OCI-LY3 (cell line): Measurements from ENCODE around the gene DPYSL4.

Experiments used
- H2AFZ ChIP-seq: fragments of 200-600, 300-600 bp; shearing (Covaris generic); 2 replicates; pipeline ENCODE4 v1.6.0; 2014; ENCODE audit warnings: antibody characterized with exemption, low read depth, low read length
- H3K27ac ChIP-seq: fragments of 200-600, 300-600 bp; sonication (generic); 2 replicates; pipeline ENCODE4 v1.5.1; 2014; ENCODE audit warnings: mild to moderate bottlenecking, low read length, moderate library complexity, mixed read lengths
- H3K27me3 ChIP-seq: fragments of 200-600, 300-600 bp; sonication (generic); 2 replicates; pipeline ENCODE4 v1.6.1; 2014; ENCODE audit warnings: low read depth, low read length, mixed read lengths
- H3K36me3 ChIP-seq: fragments of 200-600, 300-600 bp; sonication (generic); replicated peaks from 2 replicates; pipeline ENCODE3; 2014; ENCODE audit warnings: low read depth, low read length, mixed read lengths
- H3K4me1 ChIP-seq: fragments of 300-600, 200-600 bp; sonication (generic); 2 replicates; pipeline ENCODE4 v1.6.1; 2014; ENCODE audit warnings: low read length, mixed read lengths
- H3K4me2 ChIP-seq: fragments of 200-600, 300-600 bp; sonication (generic); 2 replicates; pipeline ENCODE4 v1.6.1; 2014; ENCODE audit warnings: low read length, mixed read lengths
- H3K4me3 ChIP-seq: fragments of 300-600, 200-600 bp; sonication (generic); 2 replicates; pipeline ENCODE4 v1.5.1; 2014; ENCODE audit warnings: antibody characterized with exemption, mild to moderate bottlenecking, low read length, moderate library complexity
- H3K79me2 ChIP-seq: fragments of 300-600, 200-600 bp; shearing (Covaris generic); 2 replicates; pipeline ENCODE4 v1.6.1; 2014; ENCODE audit warnings: mild to moderate bottlenecking, low read length, mixed read lengths
- H3K9ac ChIP-seq: fragments of 300-600, 200-600 bp; shearing (Covaris generic); 2 replicates; pipeline ENCODE4 v1.6.0; 2014; ENCODE audit warnings: mild to moderate bottlenecking, low read length, moderate library complexity
- H3K9me3 ChIP-seq: fragments of 200-600, 300-600 bp; shearing (Covaris generic); 2 replicates; pipeline ENCODE4 v1.6.1; 2014; ENCODE audit warnings: low read length, mixed read lengths; ENCODE audit not compliant: insufficient read depth
- H4K20me1 ChIP-seq: fragments of 200-600, 300-600 bp; sonication (generic); 2 replicates; pipeline ENCODE4 v1.6.1; 2016; ENCODE audit warnings: low read length, mixed read lengths; ENCODE audit not compliant: insufficient read depth
- CTCF ChIP-seq: fragments of 200-600, 300-600 bp; sonication (generic); IDR thresholded peaks from 2 replicates; pipeline ENCODE4 v1.5.1; 2014; ENCODE audit warnings: antibody characterized with exemption, low read length, low read depth
- EZH2phosphoT487 ChIP-seq: fragments of 200-600 bp; shearing (Covaris generic); IDR thresholded peaks from 2 replicates; pipeline ENCODE4 v1.6.1; 2018; ENCODE audit warnings: antibody characterized with exemption, mixed run types, low read depth

DPYSL4 gene

GRCh38 chr10:132192991-132193665, 6.4 kb downstream of the DPYSL4 start:
- TF ChIP-seq CTCF (no peak), EZH2phosphoT487 (no peak)
- H4K20me1 ChIP-seq, result no peaks in the 10 kb centered on the region

GRCh38 chr10:132193907-132194552, 7.3 kb downstream of the DPYSL4 start:
- H2AFZ ChIP-seq, result no peak overlapping the region
- TF ChIP-seq CTCF (no peak), EZH2phosphoT487 (no peak)
- no peaks in the 10 kb centered on the region for H3K36me3 ChIP-seq
- no peaks in the 10 kb centered on the region for H3K79me2 ChIP-seq
- no peak overlapping the region for H3K4me3 ChIP-seq
- H3K4me2 ChIP-seq, result no peak overlapping the region
- no peaks in the 10 kb centered on the region for H4K20me1 ChIP-seq
- H3K27me3 ChIP-seq, result no peaks in the 10 kb centered on the region
- H3K27ac ChIP-seq, result no peak overlapping the region
- H3K9me3 ChIP-seq, result no peaks in the 10 kb centered on the region
- H3K4me1 ChIP-seq, result no peaks in the 10 kb centered on the region
- H3K9ac ChIP-seq, result no peak overlapping the region

More at GRCh38 chr10:132192991-132193665, 6.4 kb downstream of the DPYSL4 start:
- Histone ChIP-seq H3K4me2 (no peak overlapping the region), H3K9ac (no peak overlapping the region), H3K79me2 (no peaks in the 10 kb centered on the region), H3K27me3 (no peaks in the 10 kb centered on the region), H2AFZ (no peak overlapping the region), H3K9me3 (no peaks in the 10 kb centered on the region), H3K4me3 (no peak overlapping the region), H3K4me1 (no peaks in the 10 kb centered on the region), H3K36me3 (no peaks in the 10 kb centered on the region), H3K27ac (no peak overlapping the region)

- TF ChIP-seq CTCF, result no peak
- no peak for TF ChIP-seq EZH2phosphoT487
- Histone ChIP-seq H3K27ac (no peak overlapping the region), H3K4me2 (no peak overlapping the region), H3K36me3 (no peaks in the 10 kb centered on the region), H3K9ac (no peak overlapping the region), H2AFZ (no peak overlapping the region), H4K20me1 (no peaks in the 10 kb centered on the region), H3K27me3 (no peaks in the 10 kb centered on the region), H3K4me3 (no peak overlapping the region), H3K9me3 (no peaks in the 10 kb centered on the region), H3K79me2 (no peaks in the 10 kb centered on the region), H3K4me1 (no peaks in the 10 kb centered on the region)
Observed at GRCh38 chr10:132194726-132195125, 8.0 kb downstream of the DPYSL4 start.

GRCh38 chr10:132195366-132196075, 8.8 kb downstream of the DPYSL4 start:
- Histone ChIP-seq H2AFZ (no peak overlapping the region), H3K4me3 (no peak overlapping the region), H3K27me3 (no peaks in the 10 kb centered on the region), H3K79me2 (no peaks in the 10 kb centered on the region), H3K4me2 (no peak overlapping the region), H3K36me3 (no peaks in the 10 kb centered on the region), H3K27ac (no peak overlapping the region), H3K9ac (no peak overlapping the region), H3K9me3 (no peaks in the 10 kb centered on the region), H3K4me1 (no peaks in the 10 kb centered on the region), H4K20me1 (no peaks in the 10 kb centered on the region)
- TF ChIP-seq EZH2phosphoT487 (no peak), CTCF (no peak)
